DOHH2 (cell line): ENCODE data around the gene ULBP1.

Source experiments
- EZH2phosphoT487 ChIP-seq: fragments of 200-600 bp; sonication (generic); IDR thresholded peaks from 2 replicates; pipeline ENCODE4 v1.6.1; 2017; ENCODE audit warnings: borderline replicate concordance, mild to moderate bottlenecking, antibody characterized with exemption, low read length, moderate library complexity, mixed read lengths
- TF ChIP-seq, protein P1 (sequence below): fragments of 200-600 bp; sonication (generic); IDR thresholded peaks from one replicate; pipeline ENCODE4 v1.5.1; 2014; ENCODE audit warnings: antibody characterized with exemption, mild to moderate bottlenecking, low read depth, low read length; ENCODE audit not compliant: poor library complexity, severe bottlenecking

DNA sequence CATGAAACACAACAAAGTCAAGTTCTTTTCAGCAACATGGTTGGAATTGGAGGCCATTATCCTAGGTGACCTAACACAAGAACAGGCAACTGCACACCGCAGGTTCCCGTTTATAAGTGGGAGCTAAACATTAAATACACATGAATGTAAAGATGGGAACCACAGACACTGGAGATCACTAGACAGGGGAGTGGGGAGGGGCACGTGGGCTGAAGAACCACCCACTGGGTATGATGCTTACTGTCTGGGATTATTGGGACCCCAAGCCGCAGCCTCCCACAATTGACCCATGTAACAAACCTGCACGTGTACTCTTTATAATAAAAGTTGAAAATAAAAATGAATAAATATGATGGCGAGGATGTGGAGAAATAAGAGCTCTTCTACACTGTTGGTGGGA lies 32.2 kb upstream of the ULBP1 start:
- TF ChIP-seq, protein P1, sequence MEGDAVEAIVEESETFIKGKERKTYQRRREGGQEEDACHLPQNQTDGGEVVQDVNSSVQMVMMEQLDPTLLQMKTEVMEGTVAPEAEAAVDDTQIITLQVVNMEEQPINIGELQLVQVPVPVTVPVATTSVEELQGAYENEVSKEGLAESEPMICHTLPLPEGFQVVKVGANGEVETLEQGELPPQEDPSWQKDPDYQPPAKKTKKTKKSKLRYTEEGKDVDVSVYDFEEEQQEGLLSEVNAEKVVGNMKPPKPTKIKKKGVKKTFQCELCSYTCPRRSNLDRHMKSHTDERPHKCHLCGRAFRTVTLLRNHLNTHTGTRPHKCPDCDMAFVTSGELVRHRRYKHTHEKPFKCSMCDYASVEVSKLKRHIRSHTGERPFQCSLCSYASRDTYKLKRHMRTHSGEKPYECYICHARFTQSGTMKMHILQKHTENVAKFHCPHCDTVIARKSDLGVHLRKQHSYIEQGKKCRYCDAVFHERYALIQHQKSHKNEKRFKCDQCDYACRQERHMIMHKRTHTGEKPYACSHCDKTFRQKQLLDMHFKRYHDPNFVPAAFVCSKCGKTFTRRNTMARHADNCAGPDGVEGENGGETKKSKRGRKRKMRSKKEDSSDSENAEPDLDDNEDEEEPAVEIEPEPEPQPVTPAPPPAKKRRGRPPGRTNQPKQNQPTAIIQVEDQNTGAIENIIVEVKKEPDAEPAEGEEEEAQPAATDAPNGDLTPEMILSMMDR: no peak
- no peak for TF ChIP-seq EZH2phosphoT487
